Activated CD4-positive, alpha-beta T cell treated with anti-CD3 and anti-CD28 coated beads, Interleukin-2, amount 50 U/mL, for 1 hour (primary cell): ENCODE data around the gene SLCO6A1.
"Not testable (repeated sequence)": the region's sequence is repeated elsewhere in the genome, so short reads cannot be mapped to it uniquely, and the experiment has no call there.

Experiments used
- DNase-seq: peaks from one replicate; pipeline ENCODE4 v3.0.0-alpha.2; 2020

The SLCO6A1 gene

GRCh38 chr5:102498271-102499034 is at the start of gene SLCO6A1:
Gene SLCO6A1 (minus strand): TSS chr5:102499001. CDS start chr5:102498844, 157 bp downstream.
- no peak for DNase-seq

DNA sequence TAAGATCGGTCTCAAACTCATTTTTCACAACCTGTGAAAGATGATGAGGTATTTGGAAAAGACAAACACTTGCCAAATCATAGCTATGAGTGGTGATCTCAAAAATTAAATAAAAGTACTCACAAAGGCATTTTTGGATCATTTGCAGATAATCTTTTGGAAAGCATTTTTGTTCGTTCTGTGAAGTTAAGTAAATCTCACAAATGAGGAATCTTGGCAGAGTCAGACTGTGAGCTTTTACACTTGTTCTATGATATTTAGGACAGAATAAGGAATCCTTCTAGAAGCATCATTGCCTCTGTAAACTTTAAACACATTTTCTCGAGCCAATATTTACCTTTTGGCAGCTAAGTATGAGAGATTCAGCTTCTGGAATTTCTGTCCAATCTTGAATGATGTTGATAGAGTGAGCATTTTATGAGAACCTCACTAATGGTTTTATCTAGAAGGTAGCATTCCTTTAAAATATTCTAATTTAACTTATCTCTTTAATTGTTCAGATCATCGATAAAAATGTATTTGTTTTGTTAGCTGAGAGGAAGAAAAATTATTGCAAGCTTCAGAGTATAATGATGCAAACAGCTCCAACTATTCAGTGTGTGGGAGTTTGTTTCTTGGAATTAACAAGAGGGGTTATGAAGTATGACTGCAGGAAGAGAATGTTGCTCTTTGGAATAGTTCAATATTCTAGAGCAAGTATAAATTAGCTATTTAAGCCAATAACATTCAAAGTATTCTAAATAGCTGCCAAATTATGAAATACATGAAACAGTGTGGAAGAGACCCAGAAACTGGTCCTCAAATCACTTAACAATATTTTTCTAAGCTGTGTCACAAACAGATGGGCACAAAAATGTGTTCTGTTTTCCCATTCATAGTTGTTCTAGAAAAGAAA is 48.6 kb upstream of the SLCO6A1 start:
- DNase-seq = no peak

DNA sequence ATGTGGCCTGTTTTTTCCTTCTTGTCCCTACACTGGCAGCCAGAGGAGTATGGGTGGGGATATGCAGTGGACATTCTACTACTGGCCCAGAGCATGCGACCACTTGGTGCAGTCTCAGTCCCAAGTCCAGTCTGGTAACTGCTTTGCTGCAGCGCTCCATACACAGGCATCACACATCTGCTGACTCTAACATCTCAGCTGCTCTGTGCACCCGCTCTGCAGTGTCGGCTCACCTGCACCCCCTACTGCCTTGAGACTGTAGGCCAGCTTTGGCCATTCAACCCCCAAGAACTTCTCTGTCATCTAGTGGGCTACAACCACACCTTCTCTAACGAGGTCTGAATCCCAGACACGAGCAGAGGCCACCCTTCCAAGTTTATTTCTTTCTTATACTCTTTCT is 46.4 kb upstream of the SLCO6A1 start:
- DNase-seq = no peak

- DNase-seq = no peak
Observed at GRCh38 chr5:102542057-102542456, 43.3 kb upstream of the SLCO6A1 start.

GRCh38 chr5:102539996-102540728 is 41.4 kb upstream of the SLCO6A1 start:
- no peak for DNase-seq

DNA sequence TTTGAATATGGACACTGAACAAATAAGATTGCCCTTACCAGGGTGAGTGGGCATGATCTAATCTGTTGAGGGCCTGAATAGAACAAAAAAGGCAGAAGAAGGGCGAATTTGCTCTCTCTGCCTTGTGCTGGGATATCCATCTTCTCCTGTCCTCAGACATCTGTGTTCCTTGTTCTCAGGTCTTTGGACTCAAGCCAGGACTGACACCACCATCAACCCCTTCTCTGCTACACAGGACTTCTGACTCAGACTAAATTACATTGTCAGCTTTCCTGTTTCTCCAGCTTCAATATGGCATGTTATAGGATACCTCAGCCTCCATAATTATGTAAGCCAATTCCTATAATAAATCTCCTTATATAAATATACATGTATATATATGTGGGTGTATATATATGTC is 40.8 kb upstream of the SLCO6A1 start:
- DNase-seq = no peak

DNA sequence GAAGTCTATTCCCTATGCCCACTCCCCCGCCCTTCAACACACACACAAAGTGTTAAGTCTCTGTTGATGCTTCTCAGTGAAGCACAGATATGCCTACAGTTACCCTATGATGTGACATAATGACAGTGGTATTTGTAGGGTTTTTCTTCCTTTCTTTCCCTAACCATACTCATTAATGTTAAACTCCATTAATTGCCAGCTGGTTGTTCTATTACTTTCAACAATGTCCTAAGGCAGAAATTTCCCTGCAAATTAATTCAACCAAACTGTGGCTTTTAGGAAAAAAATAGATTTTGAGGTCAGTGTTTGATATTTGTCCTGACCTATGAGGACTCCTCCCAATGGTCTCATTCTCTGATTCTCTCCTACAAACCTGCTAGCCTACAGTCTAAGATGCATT is 38.2 kb upstream of the SLCO6A1 start:
- DNase-seq = no peak

DNA sequence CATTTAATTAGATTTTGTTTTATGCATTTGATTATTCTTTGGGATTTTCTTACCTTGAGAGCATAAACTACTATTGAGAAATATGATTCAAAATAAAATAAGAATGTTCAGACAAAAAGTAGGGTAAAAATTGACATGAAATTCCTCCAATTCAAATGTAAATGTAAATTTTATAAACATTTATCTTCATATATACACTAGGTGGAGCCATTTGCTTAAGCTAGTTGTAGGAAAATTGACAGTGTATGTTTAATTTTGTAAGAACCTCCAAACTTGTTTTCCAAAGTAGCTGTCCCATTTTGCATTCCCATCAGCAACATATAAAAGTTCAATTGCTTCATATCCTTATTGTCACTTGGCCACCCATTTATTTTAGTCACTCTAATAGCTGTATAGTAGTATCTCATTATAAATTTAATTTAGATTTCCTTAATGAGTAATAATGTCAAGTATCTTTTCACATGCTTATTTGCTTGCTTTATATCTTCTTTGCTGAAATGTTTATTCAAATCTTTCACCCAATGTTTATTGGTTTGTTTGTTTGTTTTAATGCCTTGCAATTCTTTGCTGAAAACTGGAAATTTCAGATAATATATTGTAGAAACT is 37.6 kb upstream of the SLCO6A1 start:
- no peak for DNase-seq

- DNase-seq = no peak
Observed at GRCh38 chr5:102532123-102532522, 33.3 kb upstream of the SLCO6A1 start.

GRCh38 chr5:102531506-102531905 is 32.7 kb upstream of the SLCO6A1 start:
- no peak for DNase-seq

DNA sequence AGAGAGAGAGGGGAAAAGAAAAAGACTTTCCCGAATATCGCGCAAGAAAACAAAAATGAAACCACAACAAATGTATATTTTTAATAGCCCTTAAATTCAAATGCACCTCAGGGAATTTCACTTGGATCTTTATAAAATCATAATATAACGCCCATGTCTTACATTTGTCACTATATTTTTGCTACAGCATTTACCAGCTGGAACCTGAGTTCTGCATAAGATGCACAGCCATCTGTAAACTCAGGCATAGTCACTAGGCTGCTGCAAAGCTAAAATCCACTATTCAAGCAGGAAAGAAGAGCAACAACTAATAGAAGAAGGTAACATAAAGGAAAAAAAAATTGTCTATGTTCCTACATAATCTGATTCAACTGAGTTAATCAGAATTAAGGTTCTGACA is 30.6 kb upstream of the SLCO6A1 start:
- no peak for DNase-seq

DNA sequence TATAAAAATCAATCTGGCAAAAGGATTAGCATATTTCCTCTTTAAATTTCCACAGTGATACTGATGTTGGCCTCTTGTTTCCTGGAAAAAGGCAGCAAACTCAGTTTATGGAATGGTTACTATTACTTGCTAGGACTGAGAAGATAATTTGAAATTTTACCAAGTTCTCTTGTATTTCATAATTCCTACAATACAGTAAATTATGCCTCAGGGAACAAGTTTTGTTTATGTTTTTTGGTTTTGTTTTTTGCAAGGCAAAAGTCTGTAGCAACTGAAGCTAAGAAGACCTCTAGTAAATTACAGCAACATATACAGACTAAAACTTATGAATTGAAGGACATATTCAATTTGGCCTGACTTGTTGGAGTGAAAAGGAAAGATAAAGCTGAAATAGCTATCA is 30.2 kb upstream of the SLCO6A1 start:
- no peak for DNase-seq

- DNase-seq = no peak
Observed at GRCh38 chr5:102528600-102528999, 29.8 kb upstream of the SLCO6A1 start.

DNA sequence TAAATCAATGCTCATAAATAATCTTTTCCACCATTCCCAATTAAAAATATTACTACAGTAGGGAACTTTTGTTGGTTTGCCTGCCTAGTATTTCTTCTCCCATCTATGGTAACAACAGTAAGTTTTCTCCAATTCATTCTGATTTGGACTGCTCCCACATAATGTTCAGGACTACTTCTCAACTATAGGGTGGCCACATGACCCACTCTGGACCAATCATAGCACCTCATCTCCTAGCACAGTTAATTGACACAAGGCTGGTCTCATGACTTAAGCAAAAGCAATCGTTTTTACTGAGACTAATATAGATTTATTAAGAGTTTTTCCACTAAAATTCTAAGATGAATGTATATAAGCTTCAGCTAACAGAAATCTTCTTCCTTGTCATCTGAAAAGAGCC is 28.7 kb upstream of the SLCO6A1 start:
- no peak for DNase-seq

GRCh38 chr5:102523541-102524175 is 24.9 kb upstream of the SLCO6A1 start:
- DNase-seq = no peak

DNA sequence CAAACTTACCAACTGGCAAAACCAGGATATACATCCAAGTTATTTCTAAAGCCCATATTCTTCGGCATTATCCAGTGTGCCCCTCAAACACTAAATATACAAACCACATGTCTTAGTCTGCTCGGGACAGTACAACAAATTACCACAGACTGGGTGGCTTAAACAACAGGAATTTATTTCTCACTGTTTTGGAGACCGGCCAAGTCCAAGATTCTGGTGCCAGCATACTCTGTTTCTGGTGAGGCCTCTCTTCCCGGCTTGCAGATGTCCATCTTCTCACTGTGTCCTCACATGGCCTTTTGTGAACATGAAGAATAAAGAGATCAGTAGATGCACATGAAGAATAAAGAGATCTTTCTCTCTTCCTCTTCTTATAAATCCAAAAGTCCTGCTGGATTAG is 12.9 kb upstream of the SLCO6A1 start:
- DNase-seq = no peak

DNA sequence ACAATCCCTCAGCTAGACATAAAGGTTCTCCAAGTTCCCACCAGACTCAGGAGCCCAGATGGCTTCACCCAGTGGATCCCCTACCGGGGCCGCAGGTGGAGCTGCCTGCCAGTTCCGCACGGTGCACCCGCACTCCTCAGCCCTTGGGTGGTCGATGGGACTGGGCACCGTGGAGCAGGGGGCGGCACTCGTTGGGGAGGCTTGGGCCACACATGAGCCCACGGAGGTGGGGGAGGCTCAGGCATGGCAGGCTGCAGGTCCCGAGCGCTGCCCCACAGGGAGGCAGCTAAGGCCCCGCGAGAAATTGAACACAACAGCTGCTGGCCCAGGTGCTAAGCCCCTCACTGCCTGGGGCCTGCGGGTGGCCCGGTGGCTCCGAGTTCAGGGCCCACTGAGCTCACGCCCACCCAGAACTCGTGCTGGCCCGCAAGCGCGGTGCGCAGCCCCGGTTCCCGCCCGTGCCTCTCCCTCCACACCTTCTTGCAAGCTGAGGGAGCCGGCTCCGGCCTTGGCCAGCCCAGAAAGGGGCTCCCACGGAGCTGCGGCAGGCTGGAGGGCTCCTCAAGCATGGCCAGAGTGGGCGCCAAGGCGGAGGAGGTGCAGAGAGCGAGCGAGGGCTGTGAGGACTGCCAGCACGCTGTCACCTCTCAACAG is 7.4 kb downstream of the SLCO6A1 start:
- DNase-seq = not testable (repeated sequence)

- DNase-seq = no peak
Observed at GRCh38 chr5:102483736-102484135, 15.1 kb downstream of the SLCO6A1 start.

DNA sequence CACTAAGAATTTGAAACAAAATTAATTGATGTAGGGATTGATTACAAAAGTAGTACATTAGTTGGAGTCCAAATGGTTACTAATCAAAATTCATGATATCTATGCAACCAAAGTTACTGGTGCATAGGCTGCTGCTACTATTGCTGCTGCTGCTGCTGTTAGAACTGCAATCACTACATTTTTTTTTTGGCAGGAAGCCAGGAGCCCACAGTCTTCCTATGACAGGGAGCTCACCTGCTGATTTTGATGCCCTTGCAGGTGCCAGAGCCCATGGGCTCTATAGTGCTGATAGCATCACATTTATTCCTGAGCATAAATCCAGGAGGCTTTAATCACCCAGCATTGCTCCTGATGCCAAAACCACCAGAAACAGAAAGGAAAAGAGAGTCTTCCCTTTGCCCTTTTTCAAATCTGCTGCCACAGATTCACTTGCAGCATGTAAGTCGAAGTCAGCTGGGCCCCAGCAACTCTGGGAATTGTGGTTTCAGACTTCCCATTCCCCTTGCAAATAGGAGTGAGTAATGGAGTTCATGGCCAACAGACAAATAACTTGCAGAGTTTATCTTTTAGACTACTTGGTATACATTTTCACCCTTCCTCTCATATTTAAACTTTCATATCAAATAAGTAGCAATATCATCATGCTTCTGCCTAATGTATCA is 17.6 kb downstream of the SLCO6A1 start:
- DNase-seq = no peak

DNA sequence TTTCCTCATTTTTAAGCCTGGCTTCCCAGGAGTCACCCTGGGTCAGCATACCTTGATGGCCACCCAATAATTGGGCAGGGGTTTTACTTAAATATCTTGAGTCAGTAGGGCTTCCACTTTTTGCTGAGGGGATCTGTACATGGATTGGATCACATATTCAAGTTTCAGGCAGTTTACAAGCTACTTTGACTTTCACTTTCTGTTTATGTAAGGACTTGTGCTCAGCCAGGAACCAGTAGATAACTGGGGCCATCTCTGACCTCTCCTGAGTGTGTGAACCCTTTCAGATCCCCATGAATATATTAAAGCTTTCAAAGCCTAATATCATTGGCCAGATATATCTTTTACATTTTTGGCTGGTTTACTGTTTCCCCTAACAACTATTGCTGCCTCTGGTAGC is 45.1 kb downstream of the SLCO6A1 start:
- no peak for DNase-seq

DNA sequence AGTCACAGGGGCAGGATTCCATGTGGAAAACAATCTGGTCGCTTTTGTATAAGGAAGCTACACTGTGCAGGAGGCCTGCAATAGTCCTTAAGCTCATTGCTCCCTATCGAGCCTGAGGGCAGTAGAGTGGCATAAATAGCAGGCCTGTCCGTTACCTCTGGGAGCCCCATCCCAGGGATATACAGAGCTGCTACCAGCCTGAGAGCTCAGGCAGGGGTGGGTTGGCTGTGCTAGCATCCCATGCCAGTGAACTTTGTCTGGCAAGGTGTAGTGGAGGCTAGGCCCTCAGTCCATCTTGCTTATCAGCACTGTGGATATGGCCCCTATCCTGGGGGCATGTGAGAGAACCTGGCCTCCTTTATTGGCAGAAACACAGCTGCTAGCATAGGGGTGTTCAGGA is 47.7 kb downstream of the SLCO6A1 start:
- DNase-seq = no peak
